NCI-H460 (cell line): ENCODE data around the gene DUSP1. TPM values are rescaled to one million over a fixed set of nuclear protein-coding genes. Genes with fewer than 3 reads are reported as not detected.

Experiments
- DNase-seq: peaks from one replicate; pipeline ENCODE4 v3.0.0-alpha.2; 2016; ENCODE audit warnings: low read depth; ENCODE audit errors: extremely low read depth
- total RNA-seq: library from RNA; depleted of rRNA; stranded (reverse); fragments of >200 nt; shearing (Covaris generic); gene quantifications from 2 replicates; pipeline ENCODE4 v1.2.3, GENCODE V29; 2014

Gene DUSP1
- total RNA-seq, 1 experiment from 2014 or later = 441 TPM

DNA sequence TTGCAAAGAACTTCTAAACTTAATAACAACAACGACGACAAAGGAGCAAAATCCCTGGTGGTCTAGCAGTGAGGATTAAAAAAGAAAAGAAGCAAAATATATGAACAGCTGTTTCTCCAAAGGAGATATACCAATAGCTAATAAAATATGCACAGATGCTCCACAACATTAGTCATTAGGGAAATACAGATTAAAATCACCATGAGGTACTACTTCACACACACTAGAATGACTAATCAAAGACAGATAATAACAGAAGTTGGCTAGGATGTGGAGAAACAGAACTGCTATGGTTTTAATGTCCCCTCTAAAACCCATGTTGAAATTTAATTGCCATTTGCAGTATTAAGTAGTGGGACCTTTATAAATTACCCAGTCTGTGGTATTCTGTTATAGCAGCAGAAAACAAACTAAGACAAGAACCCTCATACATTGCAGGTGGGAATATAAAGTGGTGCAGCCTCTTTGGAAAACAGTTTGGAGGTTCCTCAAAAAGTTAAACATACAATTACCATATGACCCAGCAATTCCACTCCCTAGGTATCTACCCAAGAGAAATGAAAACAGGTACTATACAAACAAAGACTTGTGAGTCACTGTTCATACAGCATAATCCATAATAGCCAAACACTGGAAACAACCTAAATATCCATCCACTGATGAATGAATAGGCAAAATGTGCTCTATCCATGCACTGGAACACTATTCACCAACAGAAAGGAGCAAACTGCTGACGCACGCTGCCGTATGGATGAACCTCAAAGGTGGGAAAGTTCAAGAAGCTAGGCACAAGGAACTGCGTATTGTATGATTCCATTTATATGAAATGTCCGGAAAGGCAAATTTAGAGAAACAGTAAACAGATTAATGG lies 11.4 kb upstream of the DUSP1 start:
- DNase-seq = no peak

DNA sequence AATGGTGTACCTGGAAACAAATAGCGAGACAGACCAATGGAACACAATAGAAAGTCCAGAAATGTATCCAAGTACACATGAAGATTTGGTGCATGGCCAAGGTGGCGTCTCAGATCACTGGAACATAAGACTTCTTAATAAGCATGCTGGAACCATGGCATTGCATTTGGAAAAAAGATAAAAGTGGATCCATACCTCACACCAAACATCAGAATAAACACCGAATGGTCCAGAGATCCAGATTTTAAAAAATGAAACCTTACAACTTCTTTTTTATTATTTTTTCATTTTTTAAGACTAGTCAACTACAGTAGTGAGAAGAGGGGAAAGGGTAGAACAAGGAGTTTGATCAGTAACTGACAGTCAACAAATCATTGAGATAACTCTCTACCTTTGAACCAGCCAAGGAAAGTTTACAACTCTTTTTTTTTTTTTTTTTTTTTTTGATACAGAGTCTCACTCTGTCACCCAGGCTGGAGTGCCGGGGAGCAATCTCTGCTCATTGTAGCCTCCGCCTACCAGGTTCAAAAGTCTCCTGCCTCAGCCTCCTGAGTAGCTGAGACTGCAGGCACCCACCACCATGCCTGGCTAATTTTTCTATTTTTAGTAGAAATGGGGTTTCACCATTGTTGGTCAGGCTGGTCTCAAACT lies 8.8 kb upstream of the DUSP1 start:
- DNase-seq = no peak

DNA sequence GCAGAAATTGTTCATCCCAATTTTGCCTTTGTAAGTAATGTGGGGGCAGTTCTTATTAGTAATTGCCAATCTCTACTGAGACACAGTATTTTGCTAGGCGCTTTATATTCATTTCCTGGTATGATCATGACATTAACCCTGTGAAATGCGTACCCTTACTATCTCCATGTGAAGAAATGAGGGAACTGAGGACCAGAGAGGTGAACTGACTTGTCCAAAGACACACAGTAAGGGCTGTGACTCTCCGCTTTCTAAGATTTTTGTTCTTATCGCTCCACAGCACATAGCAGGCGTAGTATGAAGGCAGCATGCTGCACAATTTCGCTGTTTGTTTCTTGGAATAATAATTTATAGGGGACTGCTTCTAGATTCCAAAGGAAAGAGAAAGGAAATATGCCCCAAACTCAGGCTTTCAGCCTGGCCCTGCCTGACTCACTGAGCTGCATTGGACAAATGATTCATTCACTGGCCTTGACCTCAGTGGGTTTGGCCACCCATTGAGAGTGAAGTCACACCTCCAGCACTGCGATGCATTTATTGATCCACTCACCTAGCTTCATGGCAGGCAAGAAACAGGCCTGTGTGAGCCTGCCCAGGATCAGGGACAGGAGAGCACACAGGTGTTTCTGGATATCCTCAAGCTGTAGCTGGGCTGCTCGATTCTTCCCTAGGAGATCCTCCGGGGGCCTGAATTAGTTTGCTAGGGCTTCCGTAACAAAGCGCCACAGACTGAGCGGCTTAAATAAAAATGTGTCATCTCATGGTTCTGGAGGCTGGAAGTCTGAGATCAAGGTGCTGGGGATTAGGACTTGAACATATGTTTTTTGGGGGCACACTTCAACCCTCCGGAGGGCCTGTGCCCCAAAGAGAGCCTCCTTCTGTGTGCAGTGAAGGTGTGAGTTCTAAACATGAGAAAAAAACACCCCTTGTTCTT lies 7.2 kb upstream of the DUSP1 start:
- peak; percentile 44 for DNase-seq

DNA sequence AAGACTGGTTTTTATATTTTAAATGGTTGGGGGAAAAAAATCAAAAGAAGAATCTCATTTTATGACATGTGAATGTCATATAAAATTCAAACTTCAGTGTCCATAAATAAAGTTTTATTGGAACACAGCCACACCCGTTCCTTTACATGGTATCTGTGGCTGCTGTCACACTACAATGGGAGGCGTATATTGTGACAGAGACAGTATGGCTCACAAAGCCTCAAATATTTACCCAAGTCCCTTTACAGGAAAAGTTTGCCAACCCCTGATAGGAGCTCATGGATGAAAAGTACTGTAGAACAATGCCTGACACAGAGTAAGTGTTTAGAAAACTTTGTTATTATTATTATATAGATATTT lies 5.2 kb upstream of the DUSP1 start:
- DNase-seq = no peak

DNA sequence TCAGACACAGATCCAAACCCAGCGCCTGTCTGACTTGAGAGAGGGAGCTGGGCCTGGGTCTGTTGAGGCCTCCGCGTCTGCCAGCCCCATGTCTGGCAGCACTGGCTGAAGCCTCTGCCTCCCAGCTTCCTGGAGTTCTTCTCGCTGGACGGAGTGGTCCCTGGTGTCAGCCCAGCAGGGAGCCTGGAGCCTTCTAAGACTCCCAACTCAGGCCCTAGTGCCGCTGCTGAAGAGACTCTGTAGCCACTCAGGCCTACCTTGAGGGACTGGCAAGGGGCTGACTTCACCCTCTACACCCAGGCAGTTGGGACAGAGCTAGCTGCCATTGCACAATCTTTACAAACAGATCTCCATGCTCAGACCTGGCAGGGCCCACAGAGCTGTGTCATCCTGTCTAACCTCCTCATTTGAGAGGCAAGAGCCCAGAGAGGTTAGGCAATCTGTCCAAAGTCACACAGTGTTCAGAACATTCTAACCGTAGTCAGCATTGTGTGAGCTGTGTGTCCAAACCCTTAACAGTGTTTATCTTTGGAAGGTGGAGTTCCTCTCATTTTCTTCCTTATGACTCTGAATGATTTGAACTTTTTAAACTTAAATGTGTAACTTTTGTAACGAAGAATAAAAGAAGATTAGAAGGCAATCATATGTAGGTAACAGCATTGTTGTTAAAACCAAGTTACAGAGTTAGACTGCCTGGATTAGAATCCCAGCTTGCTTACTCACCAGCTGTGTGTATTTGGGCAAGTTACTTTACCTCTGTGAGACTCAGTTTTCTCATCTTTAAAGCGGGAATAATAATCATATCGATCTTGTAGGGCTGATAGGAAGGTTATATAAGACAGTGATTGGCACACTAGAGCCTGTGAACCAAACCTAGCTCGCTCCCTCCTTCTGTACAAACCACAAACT lies 4.6 kb upstream of the DUSP1 start:
- DNase-seq = peak; percentile 73

DNA sequence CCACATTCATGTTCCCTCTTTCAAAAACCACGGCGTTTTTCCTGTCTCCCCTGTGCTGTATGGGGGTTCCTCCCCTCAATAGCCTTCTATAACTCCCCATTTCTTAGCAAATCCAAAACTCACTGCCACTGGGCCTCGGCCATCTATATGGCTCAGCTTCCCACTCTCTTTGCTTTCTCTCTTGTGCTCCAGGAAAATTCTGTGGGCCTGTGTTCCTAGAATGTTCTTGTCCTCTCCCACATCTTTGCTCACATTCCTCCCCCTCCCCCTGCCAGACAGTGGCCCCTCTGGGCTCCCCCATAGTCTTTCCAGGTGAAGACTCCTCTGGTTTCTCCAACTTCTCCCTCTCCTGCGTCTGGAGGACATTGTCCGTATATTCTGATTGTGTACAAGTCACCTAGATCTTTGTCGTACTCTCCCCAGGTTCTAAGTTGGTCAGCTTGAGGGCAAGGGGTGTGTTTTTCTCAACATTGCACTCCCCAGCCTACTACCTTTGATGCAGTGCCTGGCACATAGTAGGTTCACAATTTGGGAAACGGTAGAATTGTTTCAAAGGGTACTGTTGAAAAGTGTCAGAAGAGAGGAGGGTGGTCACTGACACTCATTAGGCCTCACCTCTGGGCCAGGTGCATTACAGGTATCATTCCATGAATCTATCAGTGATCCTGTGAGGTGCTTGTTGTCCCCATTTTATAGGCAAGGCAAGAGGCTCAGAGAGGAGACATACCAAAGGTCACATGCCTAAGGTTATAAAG lies 3.7 kb upstream of the DUSP1 start:
- DNase-seq = no peak

DNA sequence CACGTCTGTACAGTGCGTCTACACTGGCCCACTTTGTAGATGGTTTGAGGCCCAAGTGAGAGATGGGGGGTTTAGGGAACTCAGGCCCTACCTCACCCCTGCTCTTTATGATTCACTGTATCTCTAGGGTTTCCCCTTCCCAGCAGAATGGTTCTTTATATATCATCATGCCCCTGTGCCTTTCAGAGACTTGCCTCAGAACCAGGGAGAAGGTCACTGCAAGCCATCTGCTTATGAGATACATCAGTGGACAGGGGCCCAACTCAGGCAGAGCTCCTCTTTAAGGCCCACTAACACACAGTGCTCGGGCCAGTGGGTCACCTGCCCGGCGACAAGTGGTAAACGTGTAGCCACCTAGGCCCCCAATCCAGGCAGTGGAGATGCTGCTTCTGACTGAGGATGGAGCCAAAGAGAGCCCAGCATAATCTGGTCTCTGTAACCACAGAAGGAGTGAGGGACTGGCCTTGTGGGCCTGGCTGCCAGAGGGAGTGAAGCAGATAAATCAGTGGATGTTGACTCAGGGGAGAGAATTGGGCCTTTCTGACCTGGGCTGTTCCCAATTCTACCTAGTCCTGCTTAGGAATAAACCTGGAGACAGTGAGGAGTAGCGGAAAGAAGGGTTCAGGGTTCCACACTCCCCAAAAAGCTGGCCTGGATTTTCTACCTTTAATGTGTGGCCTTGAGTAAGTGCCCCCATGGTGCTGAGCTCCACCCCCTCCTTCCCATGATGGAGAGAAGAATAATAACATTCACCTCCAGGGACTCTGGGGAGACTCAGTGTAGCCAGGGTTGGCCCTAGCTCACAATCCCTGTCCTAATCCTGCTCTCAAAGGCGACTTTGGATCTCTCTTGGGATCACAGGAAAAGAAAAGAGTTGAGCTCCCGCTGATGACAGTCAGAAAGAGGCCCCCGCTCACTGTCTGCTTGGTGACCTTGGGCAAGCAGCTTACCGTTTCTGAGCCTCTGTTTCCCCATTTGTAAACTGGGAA lies 2.8 kb upstream of the DUSP1 start:
- no peak for DNase-seq

DNA sequence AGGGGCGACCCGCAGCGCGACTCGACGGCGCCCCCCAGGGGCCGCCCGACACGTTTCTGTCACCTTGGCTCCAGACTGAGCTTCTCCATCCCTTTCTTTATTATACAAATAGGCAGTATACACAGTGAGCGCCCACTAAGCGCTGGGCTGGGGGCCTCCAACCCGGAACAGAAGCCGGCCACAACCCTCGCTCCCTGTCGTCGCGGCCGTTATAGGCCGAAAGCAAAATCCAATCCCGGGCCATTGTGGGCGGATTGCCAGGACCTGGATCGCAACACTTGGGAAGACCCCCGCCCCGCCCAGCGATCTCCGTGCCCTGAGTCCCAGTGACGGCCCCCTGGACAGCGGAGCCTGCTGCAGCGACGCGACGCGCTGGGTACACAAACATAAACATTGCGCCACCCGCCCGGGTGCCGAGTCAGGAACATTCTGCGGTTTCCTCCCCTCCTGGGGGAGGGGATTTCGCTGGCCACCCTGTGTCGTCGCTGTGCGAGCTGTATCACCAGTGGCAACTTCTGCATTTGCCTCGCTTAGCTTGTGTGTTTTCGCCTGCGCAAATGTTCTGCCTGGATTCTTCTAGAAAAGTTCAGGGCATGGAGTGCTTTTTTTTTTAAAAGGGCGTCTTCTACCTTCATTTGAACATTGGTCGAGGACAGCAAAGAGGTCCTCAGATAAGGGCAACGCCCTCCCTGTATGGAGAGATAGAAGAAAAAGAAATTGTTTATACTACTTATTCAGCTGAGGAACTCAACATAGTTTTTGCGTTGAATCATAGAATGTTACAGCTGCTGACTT lies 1.3 kb upstream of the DUSP1 start:
- peak; percentile 93 for DNase-seq

DNA sequence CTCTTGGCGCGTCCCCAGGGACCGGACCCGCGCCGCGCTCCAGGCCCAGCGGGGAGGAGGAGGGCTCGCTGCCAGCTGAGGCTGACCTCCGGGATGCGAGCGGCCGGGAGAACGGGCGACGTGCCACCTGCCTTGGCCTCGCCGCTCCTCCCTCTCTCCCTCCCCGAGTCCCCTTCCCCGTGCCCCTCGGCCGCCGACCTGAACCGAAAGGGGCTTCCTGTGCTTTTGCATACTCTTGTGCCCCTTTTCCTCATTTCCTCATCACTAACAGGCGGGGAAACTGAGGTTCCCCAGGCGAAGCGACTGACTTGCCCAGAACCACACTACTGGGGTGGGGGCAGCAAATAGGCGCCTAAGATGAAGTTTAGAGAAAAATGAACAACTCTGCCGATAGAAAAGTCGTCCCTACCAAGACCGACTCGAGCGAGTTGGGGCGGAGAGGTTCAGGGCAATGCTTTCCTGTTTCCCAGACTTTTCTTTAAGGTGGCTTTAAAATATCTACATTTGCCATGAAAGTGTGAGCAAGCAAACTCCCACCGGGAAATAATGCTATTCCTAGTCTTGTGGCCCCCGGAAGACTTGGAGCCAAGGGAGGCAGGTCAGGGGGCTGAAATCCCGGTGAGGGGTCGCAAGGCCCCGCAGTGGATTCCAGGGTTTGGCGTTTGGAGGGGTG lies 580 bp upstream of the DUSP1 start:
- no peak for DNase-seq

DNA sequence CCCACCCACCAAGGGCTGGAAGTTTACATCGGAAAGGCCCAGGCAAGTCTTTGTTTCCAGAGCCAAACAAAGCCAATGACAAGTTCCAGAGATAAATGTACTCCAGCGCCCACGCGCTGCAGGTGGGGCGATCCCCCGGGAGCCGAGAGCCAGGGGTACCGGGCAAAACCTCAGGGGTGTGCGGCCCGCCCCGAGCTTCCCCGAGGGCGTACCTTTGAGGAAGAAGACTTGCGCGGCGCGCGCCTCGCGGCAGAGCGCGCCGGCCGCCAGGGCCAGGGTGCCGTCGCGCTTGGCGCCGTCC lies 671 bp downstream of the DUSP1 start:
- DNase-seq = no peak

DNA sequence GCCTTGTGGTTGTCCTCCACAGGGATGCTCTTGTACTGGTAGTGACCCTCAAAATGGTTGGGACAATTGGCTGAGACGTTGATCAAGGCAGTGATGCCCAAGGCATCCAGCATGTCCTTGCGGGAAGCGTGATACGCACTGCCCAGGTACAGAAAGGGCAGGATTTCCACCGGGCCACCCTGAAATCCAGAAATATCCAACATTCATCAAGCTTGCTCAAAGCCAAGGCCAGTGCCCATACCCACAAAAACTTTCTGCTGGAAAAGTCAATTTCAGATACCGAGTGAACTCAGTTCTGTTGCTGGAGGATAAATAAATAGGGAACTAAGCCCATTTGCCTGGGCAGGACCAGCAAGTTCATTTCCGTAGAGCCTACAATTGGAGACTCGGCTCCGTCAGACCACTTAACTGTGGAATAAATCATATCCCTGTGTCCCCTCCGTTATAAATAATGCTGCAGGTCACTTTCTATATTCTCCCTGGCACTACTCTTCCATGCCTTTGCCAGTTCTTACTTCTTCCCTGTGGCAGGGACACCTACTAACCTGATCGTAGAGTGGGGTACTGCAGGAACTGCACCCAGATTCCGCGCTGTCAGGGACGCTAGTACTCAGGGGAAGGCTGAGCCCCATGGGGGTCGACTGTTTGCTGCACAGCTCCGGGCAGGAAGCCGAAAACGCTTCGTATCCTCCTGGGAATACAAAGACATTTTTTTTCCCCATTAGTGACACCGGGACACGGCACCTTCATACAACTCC lies 1.2 kb downstream of the DUSP1 start:
- DNase-seq = peak; percentile 26

DNA sequence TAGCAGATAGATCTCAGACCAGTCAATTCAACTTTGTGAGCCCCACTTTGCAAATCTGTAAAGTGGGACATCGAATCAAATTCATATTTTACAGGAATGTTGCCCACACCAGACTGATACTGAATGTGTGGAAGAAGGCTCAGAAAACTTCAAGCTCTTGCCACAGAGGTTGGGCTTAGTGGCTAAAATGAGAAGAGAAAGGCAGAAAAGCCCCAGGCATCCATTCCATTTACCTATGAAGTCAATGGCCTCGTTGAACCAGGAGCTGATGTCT lies 1.7 kb downstream of the DUSP1 start:
- DNase-seq = no peak

DNA sequence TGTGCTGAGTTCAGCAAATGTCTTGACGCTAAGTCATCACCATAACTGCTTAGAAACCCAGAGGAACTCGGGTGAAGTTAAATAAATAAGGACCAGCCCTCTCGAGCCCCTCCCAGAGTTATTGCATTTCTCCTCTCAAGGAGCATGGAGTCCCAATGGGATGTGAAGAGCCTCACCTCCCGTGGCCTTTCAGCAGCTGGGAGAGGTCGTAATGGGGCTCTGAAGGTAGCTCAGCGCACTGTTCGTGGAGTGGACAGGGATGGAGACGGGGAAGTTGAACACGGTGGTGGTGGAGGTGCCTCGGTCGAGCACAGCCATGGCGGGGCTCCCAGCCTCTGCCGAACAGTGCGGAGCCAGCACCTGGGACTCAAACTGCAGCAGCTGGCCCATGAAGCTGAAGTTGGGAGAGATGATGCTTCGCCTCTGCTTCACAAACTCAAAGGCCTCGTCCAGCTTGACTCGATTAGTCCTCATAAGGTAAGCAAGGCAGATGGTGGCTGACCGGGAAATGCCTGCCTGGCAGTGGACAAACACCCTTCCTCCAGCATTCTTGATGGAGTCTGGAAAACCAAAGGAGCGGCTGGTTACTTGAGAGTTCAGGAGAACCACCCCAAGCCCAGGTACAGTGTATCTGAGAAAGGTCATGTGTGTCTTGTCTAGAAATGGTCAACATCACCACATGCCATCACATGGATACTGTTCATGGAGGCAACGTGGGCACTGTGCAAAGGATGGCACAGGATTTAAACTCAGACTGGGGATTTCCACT lies 2.2 kb downstream of the DUSP1 start:
- DNase-seq = peak; percentile 71

DNA sequence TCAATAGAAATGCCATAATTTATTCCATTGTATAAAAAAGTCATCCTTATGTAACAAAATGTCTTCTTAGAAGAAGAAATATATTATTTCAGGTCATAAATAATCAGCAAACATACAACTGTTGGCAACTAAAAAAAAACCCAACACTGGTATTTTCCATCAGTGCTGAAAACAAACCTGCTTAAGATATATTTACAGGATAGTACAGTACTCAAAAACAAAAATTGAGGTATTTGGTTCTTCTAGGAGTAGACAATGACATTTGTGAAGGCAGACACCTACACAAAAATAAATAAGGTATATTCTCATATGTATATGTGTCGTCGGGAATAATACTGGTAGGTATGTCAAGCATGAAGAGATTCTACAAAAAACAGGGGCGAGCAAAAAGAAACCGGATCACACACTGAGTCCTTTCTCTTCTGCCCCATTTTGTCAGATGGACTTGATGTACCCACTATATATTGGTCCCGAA lies 2.9 kb downstream of the DUSP1 start:
- DNase-seq = no peak

DNA sequence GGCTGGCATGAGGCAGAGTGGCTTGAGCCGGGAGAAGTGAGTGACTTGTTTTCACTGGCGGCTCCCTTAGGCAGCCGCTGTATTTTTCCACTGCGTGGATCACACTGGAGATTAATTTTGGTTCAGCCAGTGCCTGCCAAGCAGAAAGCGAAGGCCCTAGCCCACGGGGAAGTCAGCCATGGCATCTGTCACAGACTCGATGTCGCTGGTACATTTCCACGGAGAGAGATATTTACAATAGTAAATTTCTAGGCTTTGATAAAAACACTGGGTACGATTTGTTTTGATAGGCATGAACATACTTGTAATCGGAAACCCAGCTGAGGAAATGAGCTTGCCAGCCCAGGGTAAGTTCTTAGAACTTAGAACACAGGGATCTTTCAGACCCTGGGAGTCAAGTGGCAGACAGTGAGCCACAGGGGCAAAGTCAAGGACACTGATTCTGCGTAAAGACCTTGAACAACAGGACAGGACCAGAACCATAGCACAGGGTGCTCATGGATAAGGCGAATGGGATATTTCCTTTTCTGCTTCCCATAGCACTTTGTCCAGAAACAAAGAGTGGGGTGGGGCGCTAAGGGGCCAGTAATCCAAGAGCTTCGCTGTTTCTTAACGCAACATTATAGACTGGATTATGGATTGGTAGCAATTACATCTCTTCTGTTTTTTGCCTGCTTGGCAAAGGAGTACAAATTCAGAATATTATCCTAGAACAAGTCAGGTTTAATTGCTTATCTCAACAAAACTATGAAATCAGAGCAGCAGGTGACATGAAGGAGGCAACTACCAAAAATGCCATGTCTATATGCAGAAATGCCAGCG lies 4.5 kb downstream of the DUSP1 start:
- peak; percentile 82 for DNase-seq
